HepG2 (cell line): ENCODE results near the gene CIAO2B. TPM values are rescaled to one million over a fixed set of nuclear protein-coding genes. Genes with fewer than 3 reads are reported as not detected.

Experiments
- CC2D1A ChIP-seq: sonication (generic); formaldehyde crosslinking; IDR thresholded peaks from 2 replicates; pipeline ENCODE4 v1.8.1; 2023; ENCODE audit warnings: mild to moderate bottlenecking, missing genetic modification reagents
- DR1 ChIP-seq: sonication (generic); formaldehyde crosslinking; IDR thresholded peaks from 2 replicates; pipeline ENCODE4 v1.8.0; 2021; ENCODE audit warnings: mild to moderate bottlenecking, missing genetic modification reagents, inconsistent platforms
- FOXK2 ChIP-seq: fragments of 450-650 bp; IDR thresholded peaks from 2 replicates; pipeline ENCODE4 v1.6.1; 2016
- KLF16 ChIP-seq, 2 experiments: sonication (generic) in 1 of 2; formaldehyde crosslinking in 1 of 2; IDR thresholded peaks; 2 replicates each; pipeline versions ENCODE4 v1.6.1 to v1.8.0; 2016 to 2023; ENCODE audit warnings: missing genetic modification reagents in 2 of 2, missing compliant biosample characterization in 1 of 2
- MIXL1 ChIP-seq: IDR thresholded peaks from 2 replicates; pipeline ENCODE4 v1.6.1; 2016
- SMAD1 ChIP-seq: sonication (generic); formaldehyde crosslinking; IDR thresholded peaks from 2 replicates; pipeline ENCODE4 v1.4.0; 2020; ENCODE audit warnings: missing genetic modification reagents, low read depth, mild to moderate bottlenecking, borderline replicate concordance
- ZNF484 ChIP-seq: sonication (generic); formaldehyde crosslinking; IDR thresholded peaks from 2 replicates; pipeline ENCODE4 v1.5.1; 2020; ENCODE audit warnings: mild to moderate bottlenecking, low read depth, missing genetic modification reagents, borderline replicate concordance
- ZNF768 ChIP-seq: sonication (generic); formaldehyde crosslinking; IDR thresholded peaks from 2 replicates; pipeline ENCODE4 v1.4.0; 2020; ENCODE audit warnings: missing genetic modification reagents
- ZSCAN20 ChIP-seq: sonication (generic); formaldehyde crosslinking; IDR thresholded peaks from 2 replicates; pipeline ENCODE4 v1.4.0; 2020; ENCODE audit warnings: missing genetic modification reagents, mild to moderate bottlenecking, borderline replicate concordance
- polyA plus RNA-seq, 8 experiments: library from polyadenylated mRNA; depleted of rRNA in 3 of 8; stranded (reverse) in 7 of 8; unstranded in 1 of 8; fragments of >200 nt; fragmentation: Illumina TruSeq in 4 of 8; extraction: Trizol in 4 of 8; gene quantifications; 2 replicates each; pipeline versions ENCODE4 v1.2.1 to v1.2.3, GENCODE V29; 2011 to 2016; ENCODE audit warnings: low read depth in 4 of 8, missing spikeins in 1 of 8, mixed read lengths in 1 of 8; ENCODE audit not compliant: insufficient read depth in 1 of 8
- total RNA-seq, 5 experiments: library from RNA; depleted of rRNA; stranded (reverse); fragments of >200 nt; fragmentation: Illumina TruSeq; extraction: Trizol; gene quantifications; 2 replicates each; pipeline ENCODE4 v1.2.3, GENCODE V29; 2016; ENCODE audit warnings: low read depth in 1 of 5
- TF ChIP-seq, protein P1 (sequence below): sonication (generic); formaldehyde crosslinking; IDR thresholded peaks from 2 replicates; pipeline ENCODE4 v1.4.0; 2020; ENCODE audit warnings: missing genetic modification reagents
- TF ChIP-seq, protein P2 (sequence below): sonication (generic); formaldehyde crosslinking; IDR thresholded peaks from 2 replicates; pipeline ENCODE4 v1.4.0; 2020; ENCODE audit warnings: missing genetic modification reagents
- TF ChIP-seq, protein P3 (sequence below): IDR thresholded peaks from 2 replicates; pipeline ENCODE4 v1.6.1; 2016; ENCODE audit warnings: mild to moderate bottlenecking
- TF ChIP-seq, protein P4 (sequence below): sonication (generic); formaldehyde crosslinking; IDR thresholded peaks from 2 replicates; pipeline ENCODE4 v1.4.0; 2020; ENCODE audit warnings: missing genetic modification reagents
- TF ChIP-seq, protein P5 (sequence below): IDR thresholded peaks from 2 replicates; pipeline ENCODE4 v1.6.1; 2012; ENCODE audit warnings: low read depth, low read length, improper control_type of control experiment

The CIAO2B gene
- total and polyA plus RNA-seq, 2 of the 13 experiments (the other 11 are each of a cell fraction or from before 2014, with no cell fraction given), result 157 to 293 TPM

DNA sequence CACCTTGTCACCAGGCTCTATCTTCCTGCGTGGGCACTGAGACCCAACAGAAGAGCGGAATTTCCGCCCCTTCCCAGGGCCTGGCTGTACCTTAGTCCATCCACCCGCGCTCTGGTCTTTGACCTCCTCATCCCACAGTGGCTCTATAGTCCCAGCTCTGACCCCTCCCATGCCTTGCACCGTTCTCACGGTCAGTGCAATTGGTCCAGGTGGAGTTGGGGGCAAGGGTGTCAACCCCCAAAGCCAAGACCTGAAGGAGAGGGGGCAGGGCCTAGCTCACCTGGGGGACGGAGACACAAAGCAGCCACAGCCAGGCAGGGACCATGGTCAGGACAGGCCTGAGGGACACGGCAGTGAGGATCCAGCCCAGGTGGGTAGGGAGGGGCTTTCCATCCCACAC is 16.5 kb downstream of the CIAO2B start (continued):
- TF ChIP-seq SMAD1 (CRISPR knock-in tag), result 0 out of 2 replicates have a peak, but pooled peaks have one; percentile 39
- TF ChIP-seq, protein P1, sequence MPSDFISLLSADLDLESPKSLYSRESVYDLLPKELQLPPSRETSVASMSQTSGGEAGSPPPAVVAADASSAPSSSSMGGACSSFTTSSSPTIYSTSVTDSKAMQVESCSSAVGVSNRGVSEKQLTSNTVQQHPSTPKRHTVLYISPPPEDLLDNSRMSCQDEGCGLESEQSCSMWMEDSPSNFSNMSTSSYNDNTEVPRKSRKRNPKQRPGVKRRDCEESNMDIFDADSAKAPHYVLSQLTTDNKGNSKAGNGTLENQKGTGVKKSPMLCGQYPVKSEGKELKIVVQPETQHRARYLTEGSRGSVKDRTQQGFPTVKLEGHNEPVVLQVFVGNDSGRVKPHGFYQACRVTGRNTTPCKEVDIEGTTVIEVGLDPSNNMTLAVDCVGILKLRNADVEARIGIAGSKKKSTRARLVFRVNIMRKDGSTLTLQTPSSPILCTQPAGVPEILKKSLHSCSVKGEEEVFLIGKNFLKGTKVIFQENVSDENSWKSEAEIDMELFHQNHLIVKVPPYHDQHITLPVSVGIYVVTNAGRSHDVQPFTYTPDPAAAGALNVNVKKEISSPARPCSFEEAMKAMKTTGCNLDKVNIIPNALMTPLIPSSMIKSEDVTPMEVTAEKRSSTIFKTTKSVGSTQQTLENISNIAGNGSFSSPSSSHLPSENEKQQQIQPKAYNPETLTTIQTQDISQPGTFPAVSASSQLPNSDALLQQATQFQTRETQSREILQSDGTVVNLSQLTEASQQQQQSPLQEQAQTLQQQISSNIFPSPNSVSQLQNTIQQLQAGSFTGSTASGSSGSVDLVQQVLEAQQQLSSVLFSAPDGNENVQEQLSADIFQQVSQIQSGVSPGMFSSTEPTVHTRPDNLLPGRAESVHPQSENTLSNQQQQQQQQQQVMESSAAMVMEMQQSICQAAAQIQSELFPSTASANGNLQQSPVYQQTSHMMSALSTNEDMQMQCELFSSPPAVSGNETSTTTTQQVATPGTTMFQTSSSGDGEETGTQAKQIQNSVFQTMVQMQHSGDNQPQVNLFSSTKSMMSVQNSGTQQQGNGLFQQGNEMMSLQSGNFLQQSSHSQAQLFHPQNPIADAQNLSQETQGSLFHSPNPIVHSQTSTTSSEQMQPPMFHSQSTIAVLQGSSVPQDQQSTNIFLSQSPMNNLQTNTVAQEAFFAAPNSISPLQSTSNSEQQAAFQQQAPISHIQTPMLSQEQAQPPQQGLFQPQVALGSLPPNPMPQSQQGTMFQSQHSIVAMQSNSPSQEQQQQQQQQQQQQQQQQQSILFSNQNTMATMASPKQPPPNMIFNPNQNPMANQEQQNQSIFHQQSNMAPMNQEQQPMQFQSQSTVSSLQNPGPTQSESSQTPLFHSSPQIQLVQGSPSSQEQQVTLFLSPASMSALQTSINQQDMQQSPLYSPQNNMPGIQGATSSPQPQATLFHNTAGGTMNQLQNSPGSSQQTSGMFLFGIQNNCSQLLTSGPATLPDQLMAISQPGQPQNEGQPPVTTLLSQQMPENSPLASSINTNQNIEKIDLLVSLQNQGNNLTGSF (CRISPR knock-in tag), result no peak
- no peak for TF ChIP-seq CC2D1A
- TF ChIP-seq, protein P2, sequence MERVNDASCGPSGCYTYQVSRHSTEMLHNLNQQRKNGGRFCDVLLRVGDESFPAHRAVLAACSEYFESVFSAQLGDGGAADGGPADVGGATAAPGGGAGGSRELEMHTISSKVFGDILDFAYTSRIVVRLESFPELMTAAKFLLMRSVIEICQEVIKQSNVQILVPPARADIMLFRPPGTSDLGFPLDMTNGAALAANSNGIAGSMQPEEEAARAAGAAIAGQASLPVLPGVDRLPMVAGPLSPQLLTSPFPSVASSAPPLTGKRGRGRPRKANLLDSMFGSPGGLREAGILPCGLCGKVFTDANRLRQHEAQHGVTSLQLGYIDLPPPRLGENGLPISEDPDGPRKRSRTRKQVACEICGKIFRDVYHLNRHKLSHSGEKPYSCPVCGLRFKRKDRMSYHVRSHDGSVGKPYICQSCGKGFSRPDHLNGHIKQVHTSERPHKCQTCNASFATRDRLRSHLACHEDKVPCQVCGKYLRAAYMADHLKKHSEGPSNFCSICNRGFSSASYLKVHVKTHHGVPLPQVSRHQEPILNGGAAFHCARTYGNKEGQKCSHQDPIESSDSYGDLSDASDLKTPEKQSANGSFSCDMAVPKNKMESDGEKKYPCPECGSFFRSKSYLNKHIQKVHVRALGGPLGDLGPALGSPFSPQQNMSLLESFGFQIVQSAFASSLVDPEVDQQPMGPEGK (CRISPR knock-in tag), result peak; percentile 50; the same call in 1 of the 2 replicates
- peak; percentile 15; the same call in 1 of the 2 replicates for TF ChIP-seq ZNF768
- TF ChIP-seq KLF16 (CRISPR knock-in tag; IDR thresholded peaks at IDR 0.05), result no peak
- TF ChIP-seq MIXL1 (CRISPR knock-in tag), result no peak
- TF ChIP-seq, protein P3, sequence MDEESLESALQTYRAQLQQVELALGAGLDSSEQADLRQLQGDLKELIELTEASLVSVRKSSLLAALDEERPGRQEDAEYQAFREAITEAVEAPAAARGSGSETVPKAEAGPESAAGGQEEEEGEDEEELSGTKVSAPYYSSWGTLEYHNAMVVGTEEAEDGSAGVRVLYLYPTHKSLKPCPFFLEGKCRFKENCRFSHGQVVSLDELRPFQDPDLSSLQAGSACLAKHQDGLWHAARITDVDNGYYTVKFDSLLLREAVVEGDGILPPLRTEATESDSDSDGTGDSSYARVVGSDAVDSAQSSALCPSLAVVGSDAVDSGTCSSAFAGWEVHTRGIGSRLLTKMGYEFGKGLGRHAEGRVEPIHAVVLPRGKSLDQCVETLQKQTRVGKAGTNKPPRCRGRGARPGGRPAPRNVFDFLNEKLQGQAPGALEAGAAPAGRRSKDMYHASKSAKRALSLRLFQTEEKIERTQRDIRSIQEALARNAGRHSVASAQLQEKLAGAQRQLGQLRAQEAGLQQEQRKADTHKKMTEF, result no peak
- TF ChIP-seq, protein P4, sequence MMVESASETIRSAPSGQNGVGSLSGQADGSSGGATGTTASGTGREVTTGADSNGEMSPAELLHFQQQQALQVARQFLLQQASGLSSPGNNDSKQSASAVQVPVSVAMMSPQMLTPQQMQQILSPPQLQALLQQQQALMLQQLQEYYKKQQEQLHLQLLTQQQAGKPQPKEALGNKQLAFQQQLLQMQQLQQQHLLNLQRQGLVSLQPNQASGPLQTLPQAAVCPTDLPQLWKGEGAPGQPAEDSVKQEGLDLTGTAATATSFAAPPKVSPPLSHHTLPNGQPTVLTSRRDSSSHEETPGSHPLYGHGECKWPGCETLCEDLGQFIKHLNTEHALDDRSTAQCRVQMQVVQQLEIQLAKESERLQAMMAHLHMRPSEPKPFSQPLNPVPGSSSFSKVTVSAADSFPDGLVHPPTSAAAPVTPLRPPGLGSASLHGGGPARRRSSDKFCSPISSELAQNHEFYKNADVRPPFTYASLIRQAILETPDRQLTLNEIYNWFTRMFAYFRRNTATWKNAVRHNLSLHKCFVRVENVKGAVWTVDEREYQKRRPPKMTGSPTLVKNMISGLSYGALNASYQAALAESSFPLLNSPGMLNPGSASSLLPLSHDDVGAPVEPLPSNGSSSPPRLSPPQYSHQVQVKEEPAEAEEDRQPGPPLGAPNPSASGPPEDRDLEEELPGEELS, result no peak
- TF ChIP-seq ZSCAN20 (CRISPR knock-in tag), result no peak
- no peak for TF ChIP-seq ZNF484
- TF ChIP-seq DR1, result peak; percentile 23; the same call in 1 of the 2 replicates
- no peak for TF ChIP-seq FOXK2
- TF ChIP-seq, protein P5, sequence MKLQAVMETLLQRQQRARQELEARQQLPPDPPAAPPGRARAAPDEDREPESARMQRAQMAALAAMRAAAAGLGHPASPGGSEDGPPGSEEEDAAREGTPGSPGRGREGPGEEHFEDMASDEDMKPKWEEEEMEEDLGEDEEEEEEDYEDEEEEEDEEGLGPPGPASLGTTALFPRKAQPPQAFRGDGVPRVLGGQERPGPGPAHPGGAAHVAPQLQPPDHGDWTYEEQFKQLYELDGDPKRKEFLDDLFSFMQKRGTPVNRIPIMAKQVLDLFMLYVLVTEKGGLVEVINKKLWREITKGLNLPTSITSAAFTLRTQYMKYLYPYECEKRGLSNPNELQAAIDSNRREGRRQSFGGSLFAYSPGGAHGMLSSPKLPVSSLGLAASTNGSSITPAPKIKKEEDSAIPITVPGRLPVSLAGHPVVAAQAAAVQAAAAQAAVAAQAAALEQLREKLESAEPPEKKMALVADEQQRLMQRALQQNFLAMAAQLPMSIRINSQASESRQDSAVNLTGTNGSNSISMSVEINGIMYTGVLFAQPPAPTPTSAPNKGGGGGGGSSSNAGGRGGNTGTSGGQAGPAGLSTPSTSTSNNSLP, result no peak
